Sigmoid colon (tissue), 3 donors: ENCODE measurements around the gene LMNTD1.

Experiments used
- CTCF ChIP-seq, 4 experiments: fragments of 450-650 bp in 3 of 4; fragments of 200-600 bp in 1 of 4; IDR thresholded peaks; one replicate each; pipeline ENCODE4 v1.5.1; 2016 to 2019; ENCODE audit warnings: antibody characterized with exemption in 4 of 4, mild to moderate bottlenecking in 3 of 4, moderate library complexity in 2 of 4
- POLR2A ChIP-seq, 2 donors: fragments of 450-650 bp; IDR thresholded peaks; one replicate each; pipeline ENCODE4 v1.6.1; 2016; ENCODE audit warnings: antibody characterized with exemption in 2 of 2, mild to moderate bottlenecking in 2 of 2, moderate library complexity in 2 of 2

- TF ChIP-seq POLR2A (IDR thresholded peaks at IDR 0.05) (no peak), CTCF (IDR thresholded peaks at IDR 0.05) (no peak)
These were observed 80.6 kb downstream of the LMNTD1 start for GRCh38 chr12:25472453-25472852.
